Activated CD8-positive, alpha-beta memory T cell treated with anti-CD3 and anti-CD28 coated beads for 24 hours (primary cell): ENCODE data around the gene COMMD3.

Experiments used
- DNase-seq: peaks from one replicate; pipeline ENCODE4 v3.0.0-alpha.2; 2020

The COMMD3 gene

DNA sequence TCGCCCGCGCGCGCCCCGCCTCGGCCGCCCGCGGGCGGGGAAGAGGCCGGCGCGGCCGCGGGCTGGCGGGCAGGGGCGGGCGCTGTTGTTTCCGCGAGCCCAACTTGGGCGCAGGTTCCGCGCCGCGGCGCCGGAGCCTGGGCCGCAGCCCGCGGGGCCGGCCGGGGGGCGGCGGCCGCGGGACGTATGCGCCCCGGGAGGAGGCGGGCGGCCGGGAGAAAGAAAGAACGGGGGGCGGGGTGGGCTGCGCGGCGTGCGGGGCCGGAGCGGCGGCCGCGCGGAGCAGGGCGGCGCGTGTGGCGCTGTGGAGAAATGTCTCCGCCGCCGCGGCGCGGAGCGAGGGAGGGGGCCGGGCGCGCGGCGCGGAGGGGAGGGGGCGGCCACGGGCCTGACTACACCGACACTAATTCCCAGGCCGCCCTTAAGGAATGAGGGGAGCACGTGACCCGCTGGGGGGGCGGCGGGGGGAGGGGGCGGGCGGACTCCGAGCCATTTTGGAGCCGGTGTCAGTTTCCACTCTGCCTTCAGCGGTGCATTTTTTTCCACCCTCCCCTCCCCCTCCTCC is 4.5 kb downstream of the COMMD3 start, which contains the start of gene BMI1:
Gene BMI1 (plus strand): TSS at position 509 of the 565 bp plus-strand sequence. CDS start 5,351 bp downstream, outside the sequence.
- peak; percentile 85 for DNase-seq

DNA sequence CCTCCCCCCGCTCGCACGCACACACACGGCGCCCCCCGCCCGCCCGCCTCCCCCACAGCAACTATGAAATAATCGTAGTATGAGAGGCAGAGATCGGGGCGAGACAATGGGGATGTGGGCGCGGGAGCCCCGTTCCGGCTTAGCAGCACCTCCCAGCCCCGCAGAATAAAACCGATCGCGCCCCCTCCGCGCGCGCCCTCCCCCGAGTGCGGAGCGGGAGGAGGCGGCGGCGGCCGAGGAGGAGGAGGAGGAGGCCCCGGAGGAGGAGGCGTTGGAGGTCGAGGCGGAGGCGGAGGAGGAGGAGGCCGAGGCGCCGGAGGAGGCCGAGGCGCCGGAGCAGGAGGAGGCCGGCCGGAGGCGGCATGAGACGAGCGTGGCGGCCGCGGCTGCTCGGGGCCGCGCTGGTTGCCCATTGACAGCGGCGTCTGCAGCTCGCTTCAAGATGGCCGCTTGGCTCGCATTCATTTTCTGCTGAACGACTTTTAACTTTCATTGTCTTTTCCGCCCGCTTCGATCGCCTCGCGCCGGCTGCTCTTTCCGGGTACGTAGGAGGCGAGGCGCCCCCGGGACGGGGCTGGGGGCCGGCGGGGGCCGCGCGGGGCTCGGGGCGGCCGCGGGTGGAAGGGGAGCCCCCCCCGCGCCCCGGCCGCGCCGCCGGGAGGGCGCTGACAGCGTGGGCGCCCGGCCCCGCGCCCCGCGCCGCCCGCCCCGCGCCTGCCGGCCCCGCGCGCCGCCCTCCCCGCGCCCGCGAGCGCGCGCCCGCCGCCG is 5.2 kb downstream of the COMMD3 start:
- peak; percentile 89 for DNase-seq

DNA sequence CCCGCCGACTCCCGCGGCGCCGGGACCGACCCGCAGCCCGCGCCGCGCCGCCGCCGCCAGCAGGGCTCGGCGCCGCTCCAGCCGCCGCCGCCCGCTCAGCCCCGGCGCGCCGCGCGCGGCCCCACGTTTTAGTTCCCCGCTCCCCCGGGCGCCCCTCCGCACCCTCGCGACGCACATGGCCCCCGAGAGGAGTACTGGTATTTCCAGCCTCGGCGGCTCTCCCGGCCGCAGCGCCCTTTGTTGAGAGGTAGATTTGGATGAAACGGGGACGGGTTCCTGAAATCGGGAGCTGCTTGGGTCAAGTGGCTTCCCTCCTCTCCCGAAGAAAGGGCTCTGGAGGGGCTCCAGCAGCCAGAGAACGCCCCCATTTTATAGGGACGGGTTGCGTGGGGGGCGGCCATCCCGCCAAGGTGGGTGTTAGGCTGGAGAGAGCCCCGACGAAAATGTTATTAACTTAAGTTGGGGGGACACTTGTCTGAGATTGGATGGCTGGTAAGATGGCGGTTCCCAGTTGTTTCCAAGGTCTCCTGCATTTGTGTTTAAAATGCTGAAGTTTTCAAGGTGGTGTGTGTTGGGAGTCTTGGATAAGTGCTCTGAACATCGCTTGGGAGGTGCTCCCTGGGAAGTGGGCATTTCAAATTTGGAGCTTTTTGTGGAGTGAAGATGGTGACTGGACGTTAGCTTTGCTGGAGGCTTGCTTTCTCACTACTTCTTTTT is 5.9 kb downstream of the COMMD3 start:
- DNase-seq = peak; percentile 78

DNA sequence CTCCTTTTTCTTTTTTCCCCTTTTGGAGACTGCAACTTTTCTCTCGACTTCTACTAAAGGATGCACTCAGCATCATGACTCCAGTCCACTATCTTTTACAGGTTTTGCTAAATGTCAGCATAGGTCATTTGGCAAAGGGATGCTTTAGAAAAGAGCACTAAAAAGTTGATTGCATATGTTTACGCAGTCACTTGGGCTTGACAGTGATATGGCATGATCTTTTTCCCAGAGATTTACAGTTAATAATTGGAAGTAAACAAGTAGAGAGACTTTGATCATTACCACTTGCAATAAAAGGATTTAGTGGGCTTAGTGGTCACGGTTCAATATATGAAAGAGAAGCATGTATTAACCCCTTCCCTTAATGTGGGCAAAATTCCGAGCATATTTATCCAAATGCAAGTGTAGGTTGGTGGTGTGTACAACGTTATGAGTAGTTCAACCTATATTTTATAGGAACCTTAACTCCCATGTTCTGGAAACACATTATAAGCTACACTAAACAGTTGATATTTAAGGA is 6.5 kb downstream of the COMMD3 start:
- DNase-seq = no peak

DNA sequence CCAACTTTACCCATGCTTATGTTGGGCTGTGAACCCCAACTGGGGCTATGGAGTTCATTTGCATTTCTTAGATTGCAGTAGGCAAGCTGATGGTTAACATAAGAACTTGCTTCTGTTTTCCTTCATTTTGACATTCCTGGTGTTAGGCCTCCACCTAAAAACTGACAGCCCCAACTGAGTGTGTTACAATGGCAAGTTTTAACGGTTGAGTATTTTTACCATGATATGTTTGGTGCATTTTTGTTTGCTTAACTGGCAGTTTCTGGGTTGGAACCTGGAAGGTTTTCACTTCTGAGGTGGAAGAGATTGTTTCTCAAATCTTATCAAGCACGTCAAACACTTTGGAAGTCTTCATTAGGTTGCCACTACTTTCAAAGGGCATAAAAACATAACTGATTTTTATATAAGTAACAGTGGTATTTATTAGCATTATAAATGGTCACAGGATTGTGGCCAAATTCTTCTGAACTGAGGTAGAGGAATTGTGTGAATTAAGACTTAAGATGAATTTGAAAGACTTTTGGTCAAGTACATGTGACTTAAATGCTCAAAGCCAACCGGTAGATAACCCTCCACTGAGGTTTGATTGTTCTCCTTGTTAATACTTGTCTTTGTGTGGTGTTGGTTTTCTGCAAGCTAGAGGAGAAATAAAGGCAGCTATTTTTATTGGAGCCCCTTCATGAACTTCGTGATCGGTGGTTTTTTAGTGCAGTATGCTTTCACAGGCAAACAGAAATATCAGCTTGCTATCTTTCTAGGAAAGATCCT is 7.5 kb downstream of the COMMD3 start:
- DNase-seq = no peak

DNA sequence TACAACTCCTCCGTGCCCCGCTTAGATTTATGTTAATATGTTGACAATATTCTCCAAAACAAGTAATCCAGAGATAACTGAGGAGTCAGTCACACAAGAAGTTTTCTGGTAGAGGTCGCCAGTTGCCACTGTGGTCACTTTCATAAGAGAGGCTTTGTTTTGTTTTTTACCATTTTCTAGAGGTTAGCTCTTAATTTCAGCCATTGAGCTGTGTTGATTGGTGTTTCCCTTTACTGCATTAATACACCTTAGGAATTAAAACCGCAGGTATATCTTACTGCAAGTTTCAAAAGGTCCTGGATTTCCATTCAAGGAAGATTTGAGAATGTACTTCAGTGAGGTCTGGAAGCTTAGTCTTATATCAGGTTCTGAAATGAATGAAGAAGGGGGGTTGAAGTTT is 8.2 kb downstream of the COMMD3 start:
- no peak for DNase-seq

DNA sequence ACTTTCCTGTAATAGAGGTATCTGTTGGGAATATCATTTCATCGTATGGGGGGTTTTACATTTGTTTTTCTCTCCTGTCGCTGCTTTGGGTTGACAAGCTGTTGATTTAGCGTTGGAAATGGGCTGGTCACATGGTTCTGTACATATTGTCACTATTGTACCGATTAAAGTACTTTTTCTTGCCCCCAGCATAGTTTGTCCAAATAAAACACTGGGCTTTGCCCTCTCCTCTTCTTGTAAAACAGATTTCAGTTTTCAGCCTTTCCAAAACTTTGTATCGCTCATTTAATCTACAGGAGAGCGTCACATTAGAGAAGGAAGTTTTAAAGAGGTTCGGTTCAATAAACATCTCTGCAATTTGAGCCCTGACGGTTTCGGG is 8.7 kb downstream of the COMMD3 start:
- DNase-seq = no peak

DNA sequence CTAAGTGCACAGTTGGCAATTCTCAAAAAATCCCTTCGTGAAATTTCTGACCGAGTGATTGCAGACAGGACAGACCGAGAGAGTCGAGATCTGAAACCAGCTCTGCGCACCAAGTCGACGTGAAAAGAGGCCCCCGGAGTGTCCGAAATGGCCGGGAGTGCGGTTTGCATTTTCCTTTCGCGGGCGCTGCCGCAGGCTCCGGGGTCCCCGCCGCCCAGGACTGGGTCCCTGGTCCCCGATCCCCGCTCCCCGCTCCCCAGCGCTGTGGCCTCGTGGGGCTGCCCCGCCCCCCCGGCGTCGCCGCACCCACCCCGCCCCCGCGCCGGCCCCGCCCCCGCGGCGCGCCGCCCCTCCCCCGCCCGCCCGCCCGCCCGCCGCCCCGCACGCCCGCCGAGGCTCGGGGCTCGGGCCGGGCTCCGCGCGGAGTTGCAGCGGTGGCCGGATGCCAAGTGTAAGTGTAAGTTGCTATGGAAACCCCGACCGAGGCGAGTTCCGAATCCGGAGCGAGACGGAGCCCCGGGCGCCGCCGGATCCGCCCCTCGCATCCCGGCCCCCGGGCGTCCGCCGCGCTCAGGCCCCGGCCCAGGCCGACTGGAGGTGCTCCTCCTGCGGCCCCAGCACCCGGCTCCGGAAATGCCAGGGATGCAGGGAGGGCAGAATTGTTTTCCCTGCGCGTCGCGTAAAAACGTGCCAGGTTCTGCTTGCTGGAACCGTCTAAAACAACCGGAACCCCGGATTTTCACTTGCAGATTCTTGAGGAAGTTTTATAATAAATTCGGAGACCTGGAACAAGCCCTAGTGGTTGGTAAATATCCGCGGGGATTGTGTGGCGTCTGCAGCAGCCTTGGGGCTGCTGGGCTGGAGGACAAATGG is 9.3 kb downstream of the COMMD3 start:
- peak; percentile 80 for DNase-seq

DNA sequence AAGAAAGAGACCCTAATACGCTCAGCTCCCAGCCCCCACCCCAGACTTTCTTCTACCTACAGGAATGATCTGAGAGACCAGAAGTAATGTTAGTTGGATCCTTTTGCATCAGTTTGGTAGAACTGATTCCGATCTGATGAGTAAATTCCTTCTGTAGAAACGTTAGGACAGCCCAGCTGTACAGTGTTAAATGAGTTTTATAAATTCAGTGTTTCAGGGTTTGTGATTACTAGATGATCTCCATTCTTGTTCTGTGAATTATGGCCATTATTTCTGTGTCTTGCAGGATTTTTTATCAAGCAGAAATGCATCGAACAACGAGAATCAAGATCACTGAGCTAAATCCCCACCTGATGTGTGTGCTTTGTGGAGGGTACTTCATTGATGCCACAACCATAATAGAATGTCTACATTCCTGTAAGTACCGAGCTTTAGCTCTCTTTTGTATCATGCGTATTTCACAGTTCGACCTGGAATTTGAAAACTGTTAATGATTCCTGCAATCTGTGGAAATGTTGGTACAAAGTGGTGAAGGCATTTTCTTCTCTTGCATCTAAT is 10.0 kb downstream of the COMMD3 start:
- no peak for DNase-seq

DNA sequence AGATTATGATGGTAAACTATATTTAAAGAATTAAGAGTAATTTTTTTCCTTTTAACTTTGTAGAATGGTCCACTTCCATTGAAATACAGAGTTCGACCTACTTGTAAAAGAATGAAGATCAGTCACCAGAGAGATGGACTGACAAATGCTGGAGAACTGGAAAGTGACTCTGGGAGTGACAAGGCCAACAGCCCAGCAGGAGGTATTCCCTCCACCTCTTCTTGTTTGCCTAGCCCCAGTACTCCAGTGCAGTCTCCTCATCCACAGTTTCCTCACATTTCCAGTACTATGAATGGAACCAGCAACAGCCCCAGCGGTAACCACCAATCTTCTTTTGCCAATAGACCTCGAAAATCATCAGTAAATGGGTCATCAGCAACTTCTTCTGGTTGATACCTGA is 13.0 kb downstream of the COMMD3 start:
- DNase-seq = no peak

DNA sequence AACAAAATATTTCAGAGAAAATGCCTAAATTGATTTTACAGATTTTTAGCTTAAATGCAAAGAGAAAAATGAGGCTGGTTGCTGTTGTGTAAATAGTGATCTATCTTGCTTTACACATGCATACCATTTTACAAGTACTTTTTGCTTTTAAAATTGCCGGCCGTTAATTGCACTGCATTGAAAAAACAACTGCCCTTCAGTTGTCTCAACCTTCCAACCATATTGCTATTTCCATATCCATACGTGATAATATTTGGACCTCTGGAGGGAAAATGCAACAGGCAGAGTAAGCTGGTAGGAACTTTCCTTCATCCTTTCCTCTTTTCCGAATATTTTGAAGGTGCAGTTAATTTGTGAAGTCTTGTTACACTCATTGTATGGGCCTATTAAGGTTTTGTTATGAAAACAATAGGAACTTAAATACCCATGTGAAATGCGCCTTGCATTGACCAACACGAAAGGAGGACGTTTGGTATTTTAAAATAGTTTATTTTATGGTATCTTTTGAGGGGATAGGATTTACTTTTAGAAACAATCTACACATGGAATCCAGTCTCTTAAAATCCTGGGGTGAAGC is 16.0 kb downstream of the COMMD3 start:
- DNase-seq = no peak

DNA sequence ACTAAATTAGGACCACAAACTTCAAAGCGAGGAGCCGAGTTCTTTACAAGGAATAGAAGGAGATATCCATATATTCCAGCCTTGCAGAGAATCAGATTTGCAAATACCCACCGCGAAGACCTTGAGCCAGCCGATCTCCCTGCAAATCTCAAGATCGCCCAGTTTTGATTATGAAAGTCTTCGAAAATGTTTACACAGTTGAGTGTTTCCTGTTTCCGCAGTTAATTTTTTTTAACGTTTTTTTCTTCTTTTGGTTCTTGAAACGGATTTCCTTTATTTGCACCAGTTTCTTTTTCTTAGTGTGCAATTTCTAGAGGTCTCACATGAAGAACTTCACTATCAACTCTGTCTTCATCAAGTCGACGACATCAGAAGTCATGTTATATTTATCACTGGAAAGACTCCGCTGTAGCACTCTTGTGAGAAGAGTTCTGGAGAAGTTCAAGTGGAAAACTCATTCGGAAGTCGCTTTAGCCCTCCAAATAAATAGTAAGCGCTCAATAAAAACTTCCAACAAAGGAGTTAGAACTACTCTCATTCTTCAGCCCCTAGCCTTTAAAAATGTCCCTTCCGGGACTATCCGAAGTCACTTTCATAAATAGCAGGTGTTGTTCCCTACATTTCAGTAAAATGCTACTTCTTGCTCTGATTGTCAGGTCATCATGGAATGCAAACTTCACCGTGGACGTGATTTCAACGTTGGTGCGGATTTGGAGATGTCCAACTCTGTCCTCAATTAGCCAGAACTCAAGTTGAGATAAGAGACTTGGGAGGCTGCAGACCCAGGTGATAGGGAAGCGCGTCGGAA is 17.2 kb downstream of the COMMD3 start:
- DNase-seq = no peak

DNA sequence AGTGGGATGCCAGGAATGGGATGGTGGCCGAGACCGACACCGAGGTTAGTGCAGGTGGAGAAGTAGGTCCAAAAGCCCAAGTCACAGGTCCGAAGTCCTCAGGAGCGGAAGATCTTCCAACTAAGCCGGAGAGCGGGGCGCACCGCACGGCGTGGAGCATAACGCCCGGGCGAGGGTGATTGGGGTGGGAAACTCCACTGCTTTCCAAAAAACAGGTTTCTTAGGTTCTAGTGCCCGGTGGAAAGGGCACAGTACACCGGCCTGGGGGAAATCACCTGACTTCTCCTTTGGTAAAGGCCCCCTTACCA is 17.7 kb downstream of the COMMD3 start:
- no peak for DNase-seq

DNA sequence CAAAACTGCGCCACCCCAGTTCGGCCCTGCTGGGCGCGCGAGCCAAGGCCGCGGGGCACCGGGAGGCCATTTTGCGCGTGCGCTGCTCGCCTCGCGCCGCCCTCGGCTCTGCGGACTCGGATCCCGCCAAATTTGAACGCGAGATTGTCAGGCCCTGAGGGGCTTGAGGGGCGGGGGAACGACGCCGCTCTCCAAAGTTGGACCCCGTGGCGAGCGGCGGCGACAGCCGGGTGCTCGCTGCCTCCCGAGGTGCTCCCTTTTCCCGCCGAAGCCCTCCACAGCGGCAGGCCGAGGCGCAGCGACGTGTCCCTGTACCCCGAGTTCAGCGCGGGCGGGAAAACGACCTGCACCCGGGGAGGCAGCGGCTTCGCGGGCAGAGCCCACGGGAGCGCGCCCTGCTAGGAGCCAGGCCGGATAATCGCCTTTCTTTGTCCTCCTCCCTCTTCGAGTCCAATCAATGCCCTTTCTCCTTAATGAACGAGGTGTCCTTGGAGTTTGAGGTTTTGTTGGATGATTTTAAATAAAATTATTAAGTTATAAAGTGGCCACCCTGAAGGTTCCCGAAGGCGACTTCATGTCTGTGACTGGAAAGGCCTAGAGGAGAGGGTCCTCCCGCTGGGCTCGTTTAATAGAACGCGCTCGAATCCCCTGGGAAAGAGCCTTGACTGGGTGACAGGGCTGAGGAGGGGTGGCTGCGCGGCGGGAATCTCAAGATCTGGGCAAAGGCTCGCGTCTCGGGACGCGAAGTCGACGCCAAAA is 18.4 kb downstream of the COMMD3 start:
- no peak for DNase-seq

DNA sequence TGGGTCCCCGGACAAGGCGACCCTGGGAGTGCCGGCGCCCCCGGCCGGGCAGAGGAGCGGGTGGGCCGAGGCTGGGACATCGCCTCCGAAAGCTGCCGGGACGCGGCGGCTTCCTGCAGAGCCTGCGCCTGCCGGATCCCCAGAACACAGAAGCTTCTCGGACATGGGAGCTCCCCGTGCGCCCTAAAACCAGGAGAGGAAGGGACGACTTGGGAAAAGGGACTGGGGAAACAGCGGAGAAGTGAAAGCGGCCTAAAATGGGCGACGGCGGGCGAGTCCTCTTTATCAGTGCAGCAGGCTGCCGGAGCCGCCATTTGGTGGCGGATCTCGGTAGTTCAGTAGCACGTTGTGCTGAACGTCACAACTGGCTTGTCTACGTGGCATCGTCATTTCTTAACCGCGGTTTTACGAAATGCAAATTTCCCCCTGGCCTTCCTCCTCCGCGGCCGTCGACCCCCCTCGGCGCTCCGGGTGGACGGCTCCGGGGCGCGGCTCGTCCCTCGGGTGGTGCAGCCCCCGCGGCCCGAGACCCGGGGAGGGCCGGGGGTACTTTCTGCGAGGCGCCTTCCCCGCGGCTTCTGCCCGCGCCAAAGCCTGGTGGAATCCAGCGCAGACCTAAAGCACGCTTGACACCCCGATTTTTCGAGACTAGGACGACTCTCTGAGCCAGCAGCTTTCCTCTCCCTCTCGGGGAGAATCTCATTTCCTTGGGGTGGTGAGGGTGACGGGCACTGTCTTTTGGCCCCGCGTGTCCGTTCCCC is 19.2 kb downstream of the COMMD3 start:
- peak; percentile 83 for DNase-seq

DNA sequence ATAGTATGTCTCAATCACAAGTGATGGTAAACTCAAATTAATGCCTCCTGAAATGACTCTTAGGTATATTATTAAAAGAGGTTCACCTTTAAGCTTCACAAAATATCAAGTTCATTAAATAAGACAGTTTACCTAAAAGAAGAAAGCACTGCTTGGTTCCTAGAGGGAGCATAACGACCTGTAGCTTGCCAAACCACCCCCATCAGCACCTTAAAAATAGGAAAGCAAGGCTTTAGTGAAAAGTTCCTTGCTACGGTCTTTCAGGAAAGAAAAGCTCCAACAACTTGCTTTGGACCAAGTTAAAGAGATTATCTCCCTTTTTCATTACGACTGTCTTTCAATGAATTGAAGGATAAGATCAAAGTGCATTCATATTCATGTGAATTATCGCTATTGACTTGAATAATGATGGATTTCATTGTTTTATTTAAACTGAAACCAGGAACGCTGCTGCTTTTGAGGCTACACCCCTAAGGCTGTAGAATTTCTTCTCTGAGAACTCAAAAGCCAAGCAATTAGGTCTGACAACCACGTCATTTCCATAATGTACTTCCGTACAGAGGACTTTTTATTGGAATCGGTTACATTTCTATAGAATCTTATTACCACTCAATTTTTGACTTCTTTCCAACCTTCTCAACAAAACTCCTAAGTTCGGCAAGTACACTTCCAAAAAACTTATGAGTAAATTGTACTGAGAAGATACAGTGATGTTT is 22.2 kb downstream of the COMMD3 start:
- no peak for DNase-seq

DNA sequence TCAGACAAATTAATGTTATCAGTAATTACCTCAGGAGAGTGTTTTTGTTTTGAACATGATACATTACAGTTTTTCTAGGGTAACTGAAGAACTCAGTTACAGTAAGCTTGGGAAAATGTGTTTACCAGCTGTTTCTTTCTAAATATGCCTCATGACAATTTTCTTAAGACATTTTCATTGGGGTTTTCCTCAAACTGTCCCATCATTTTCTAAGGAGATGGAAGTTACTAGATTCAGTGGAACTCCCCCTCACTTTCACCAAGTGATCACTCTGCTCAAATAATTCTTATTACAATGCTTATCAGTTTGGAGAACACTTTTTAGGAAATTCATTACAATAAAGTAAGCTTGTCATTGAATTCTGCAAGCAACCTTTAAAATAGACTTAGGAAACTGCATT is 22.7 kb downstream of the COMMD3 start:
- DNase-seq = no peak

DNA sequence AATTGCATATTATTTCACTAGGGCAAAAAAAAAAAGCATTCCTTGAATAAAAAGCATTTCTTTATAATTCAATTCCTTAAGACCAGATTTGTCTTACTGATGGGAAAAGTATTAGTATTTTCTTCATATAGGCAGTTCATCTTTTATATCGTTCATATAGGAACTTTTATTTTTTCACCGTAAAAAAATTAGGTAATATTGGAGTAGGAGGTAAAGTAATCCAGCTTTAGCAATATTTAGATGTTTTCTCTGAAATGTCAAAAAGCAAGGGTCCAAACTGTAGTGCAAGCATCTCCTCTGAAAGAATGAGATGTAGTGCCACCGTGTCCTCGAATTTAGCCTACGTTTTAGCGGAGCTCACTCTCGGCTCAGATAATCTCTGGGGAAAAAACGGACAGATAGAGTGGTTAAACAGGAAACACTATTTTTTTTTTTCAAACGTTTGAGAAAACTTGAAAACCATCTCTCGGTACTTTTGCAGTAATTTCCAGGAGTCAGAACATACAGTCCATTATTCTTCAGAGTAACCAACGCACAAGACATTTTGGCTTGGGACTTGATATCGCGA is 23.7 kb downstream of the COMMD3 start:
- no peak for DNase-seq
